ENCODE data around the gene PPP1R3E. TPM values are rescaled to one million over a fixed set of nuclear protein-coding genes. Genes with fewer than 3 reads are reported as not detected.

PPP1R3E gene
- total and polyA plus RNA-seq, 2 of the 13 experiments (the other 11 are each of a cell fraction or from before 2014, with no cell fraction given), result 16.5 to 26.5 TPM

DNA sequence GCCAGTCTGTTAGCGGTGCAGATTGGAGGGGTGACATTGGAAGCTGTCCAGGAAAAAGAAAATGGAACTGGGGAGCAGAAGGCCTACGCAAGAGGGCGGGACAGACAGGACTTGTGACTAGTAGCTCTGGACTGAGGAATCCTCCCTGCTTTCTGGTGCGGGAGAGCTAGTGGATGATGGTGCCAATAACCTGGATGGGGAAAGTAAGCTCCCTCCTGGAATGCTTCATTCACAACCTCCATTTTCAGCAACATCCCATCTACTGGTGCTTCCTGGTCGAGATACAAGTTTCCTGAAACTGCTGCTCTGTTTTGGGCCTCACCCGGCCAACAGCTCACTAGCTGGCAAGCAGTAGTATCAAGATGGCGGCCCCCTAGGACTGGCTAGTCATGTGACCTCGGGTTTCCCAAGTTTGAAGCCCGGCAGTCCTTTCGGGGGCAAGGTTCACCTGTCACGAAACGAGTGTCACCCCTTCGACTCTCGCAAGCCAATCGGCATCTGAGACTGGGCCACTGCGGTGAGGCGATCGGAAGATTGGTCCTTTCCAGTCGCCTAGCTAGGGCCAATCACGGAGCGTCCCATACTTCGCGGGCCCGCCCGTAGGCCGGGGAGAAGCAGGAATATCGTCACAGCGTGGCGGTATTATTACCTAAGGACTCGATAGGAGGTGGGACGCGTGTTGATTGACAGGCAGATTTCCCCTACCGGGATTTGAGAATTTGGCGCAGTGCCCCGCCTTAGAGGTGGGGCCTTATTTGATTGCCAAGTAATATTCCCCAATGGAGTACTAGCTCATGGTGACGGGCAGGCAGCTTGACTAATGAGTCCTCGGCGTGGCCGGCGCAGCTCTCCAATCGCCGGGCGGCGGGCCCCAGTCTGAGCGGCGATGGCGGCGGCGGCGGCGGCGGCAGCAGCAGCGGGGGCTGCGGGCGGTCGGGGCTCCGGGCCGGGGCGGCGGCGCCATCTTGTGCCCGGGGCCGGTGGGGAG, 18.2 kb upstream of the PPP1R3E start, which contains the start of gene PABPN1 (continued):
- TF ChIP-seq, protein P1, sequence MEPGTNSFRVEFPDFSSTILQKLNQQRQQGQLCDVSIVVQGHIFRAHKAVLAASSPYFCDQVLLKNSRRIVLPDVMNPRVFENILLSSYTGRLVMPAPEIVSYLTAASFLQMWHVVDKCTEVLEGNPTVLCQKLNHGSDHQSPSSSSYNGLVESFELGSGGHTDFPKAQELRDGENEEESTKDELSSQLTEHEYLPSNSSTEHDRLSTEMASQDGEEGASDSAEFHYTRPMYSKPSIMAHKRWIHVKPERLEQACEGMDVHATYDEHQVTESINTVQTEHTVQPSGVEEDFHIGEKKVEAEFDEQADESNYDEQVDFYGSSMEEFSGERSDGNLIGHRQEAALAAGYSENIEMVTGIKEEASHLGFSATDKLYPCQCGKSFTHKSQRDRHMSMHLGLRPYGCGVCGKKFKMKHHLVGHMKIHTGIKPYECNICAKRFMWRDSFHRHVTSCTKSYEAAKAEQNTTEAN (CRISPR knock-in tag; conservative IDR thresholded peaks at IDR 0.05), result peak; percentile 92
- peak; percentile 95 for TF ChIP-seq SNAPC2 (CRISPR knock-in tag; IDR thresholded peaks at IDR 0.05)
- peak; percentile 51; the same call in 1 of the 2 replicates for TF ChIP-seq FOXO1 (CRISPR knock-in tag; IDR thresholded peaks at IDR 0.05)
- TF ChIP-seq ZNF878 (CRISPR knock-in tag; IDR thresholded peaks at IDR 0.05), result no peak
- peak; percentile 98 for TF ChIP-seq TOPORS (CRISPR knock-in tag; IDR thresholded peaks at IDR 0.05)
- TF ChIP-seq ZNF776 (CRISPR knock-in tag; IDR thresholded peaks at IDR 0.05), result peak; percentile 73; the same call in 1 of the 2 replicates
- peak; percentile 78 for TF ChIP-seq FOXA3 (CRISPR knock-in tag; IDR thresholded peaks at IDR 0.05)
- TF ChIP-seq HNRNPK (IDR thresholded peaks at IDR 0.05; ENCODE audit: low read depth, low read length, poor library complexity, severe bottlenecking), result no peak
- TF ChIP-seq ARHGAP35 (CRISPR knock-in tag; IDR thresholded peaks at IDR 0.05; ENCODE audit: borderline replicate concordance), result peak; percentile 70
- TF ChIP-seq GPN1 (CRISPR knock-in tag; IDR thresholded peaks at IDR 0.05; ENCODE audit: borderline replicate concordance), result no peak; the same call in 1 of the 2 replicates
- TF ChIP-seq GTF3A (CRISPR knock-in tag; conservative IDR thresholded peaks at IDR 0.05), result 0 out of 2 replicates have a peak, but pooled peaks have one; percentile 29
- TF ChIP-seq TEAD2 (CRISPR knock-in tag; IDR thresholded peaks at IDR 0.05), result no peak
- no peak for TF ChIP-seq FOXA1 (IDR thresholded peaks at IDR 0.05)
- peak; percentile 36; the same call in 1 of the 2 replicates for TF ChIP-seq FOXA1 (CRISPR knock-in tag; IDR thresholded peaks at IDR 0.05)
- TF ChIP-seq ZNF572 (CRISPR knock-in tag; IDR thresholded peaks at IDR 0.05), result peak; percentile 92
- peak; percentile 75 for TF ChIP-seq RNF2 (conservative IDR thresholded peaks at IDR 0.05; ENCODE audit: low read depth)
- TF ChIP-seq ZNF788 (CRISPR knock-in tag; IDR thresholded peaks at IDR 0.05; ENCODE audit: borderline replicate concordance), result peak; percentile 91
- TF ChIP-seq IRX3 (CRISPR knock-in tag; IDR thresholded peaks at IDR 0.05; ENCODE audit: borderline replicate concordance, low read depth), result peak; percentile 57; the same call in 1 of the 2 replicates
- peak; percentile 85 for TF ChIP-seq MZF1 (CRISPR knock-in tag; IDR thresholded peaks at IDR 0.05; ENCODE audit: borderline replicate concordance)
- no peak for TF ChIP-seq SMARCE1 (IDR thresholded peaks at IDR 0.05; ENCODE audit: borderline replicate concordance)
- 0 out of 2 replicates have a peak, but pooled peaks have one; percentile 78 for TF ChIP-seq ZNF510 (CRISPR knock-in tag; IDR thresholded peaks at IDR 0.05; ENCODE audit: low read depth)
- TF ChIP-seq ZBTB38 (CRISPR knock-in tag; IDR thresholded peaks at IDR 0.05), result peak; percentile 100
- peak; percentile 81; the same call in 1 of the 2 replicates for TF ChIP-seq NCOA5 (CRISPR knock-in tag; IDR thresholded peaks at IDR 0.05)
- no peak for TF ChIP-seq ZFP62 (CRISPR knock-in tag; IDR thresholded peaks at IDR 0.05)
- TF ChIP-seq ZNF674 (CRISPR knock-in tag; IDR thresholded peaks at IDR 0.05; ENCODE audit: low read depth), result 0 out of 2 replicates have a peak, but pooled peaks have one; percentile 33
- TF ChIP-seq MXD4 (CRISPR knock-in tag; IDR thresholded peaks at IDR 0.05), result peak; percentile 95
- TF ChIP-seq TAF1 (CRISPR knock-in tag; IDR thresholded peaks at IDR 0.05), result peak; percentile 81
- peak; percentile 6; the same call in 1 of the 2 replicates for TF ChIP-seq ZNF777 (CRISPR knock-in tag; IDR thresholded peaks at IDR 0.05)
- no peak for TF ChIP-seq ATAD3A (CRISPR knock-in tag; IDR thresholded peaks at IDR 0.05)
- TF ChIP-seq, protein P2, sequence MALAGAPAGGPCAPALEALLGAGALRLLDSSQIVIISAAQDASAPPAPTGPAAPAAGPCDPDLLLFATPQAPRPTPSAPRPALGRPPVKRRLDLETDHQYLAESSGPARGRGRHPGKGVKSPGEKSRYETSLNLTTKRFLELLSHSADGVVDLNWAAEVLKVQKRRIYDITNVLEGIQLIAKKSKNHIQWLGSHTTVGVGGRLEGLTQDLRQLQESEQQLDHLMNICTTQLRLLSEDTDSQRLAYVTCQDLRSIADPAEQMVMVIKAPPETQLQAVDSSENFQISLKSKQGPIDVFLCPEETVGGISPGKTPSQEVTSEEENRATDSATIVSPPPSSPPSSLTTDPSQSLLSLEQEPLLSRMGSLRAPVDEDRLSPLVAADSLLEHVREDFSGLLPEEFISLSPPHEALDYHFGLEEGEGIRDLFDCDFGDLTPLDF (CRISPR knock-in tag; IDR thresholded peaks at IDR 0.05), result peak; percentile 93
- peak; percentile 94 for TF ChIP-seq ZSCAN12 (CRISPR knock-in tag; IDR thresholded peaks at IDR 0.05)
